Mucosa of rectum (tissue), 2 donors: ENCODE measurements around the gene PTMA.
A peak's percentile ranks its signal among the peaks of the same experiment; 100 is the strongest.
"Not testable (repeated sequence)": the region's sequence is repeated elsewhere in the genome, so short reads cannot be mapped to it uniquely, and the experiment has no call there.

Source experiments
- H3K27ac ChIP-seq, 2 donors: one replicate each; pipeline ENCODE4 v1.7.0; 2013; ENCODE audit warnings: inconsistent platforms in 2 of 2, low read depth in 2 of 2, low read length in 2 of 2
- H3K27me3 ChIP-seq, 2 donors: one replicate each; pipeline ENCODE4 v1.7.0; 2013; ENCODE audit warnings: low read length in 2 of 2; ENCODE audit not compliant: control insufficient read depth in 2 of 2, insufficient read depth in 2 of 2
- H3K36me3 ChIP-seq, 2 donors: one replicate each; pipeline ENCODE4 v1.7.0; 2013; ENCODE audit warnings: low read length in 2 of 2; ENCODE audit not compliant: control insufficient read depth in 2 of 2, insufficient read depth in 2 of 2
- H3K4me1 ChIP-seq, 2 donors: one replicate each; pipeline ENCODE4 v1.7.0; 2013; ENCODE audit warnings: low read length in 2 of 2, mild to moderate bottlenecking in 1 of 2; ENCODE audit not compliant: control insufficient read depth in 2 of 2, insufficient read depth in 2 of 2
- H3K4me3 ChIP-seq, 2 donors: one replicate each; pipeline ENCODE4 v1.7.0; 2013; ENCODE audit warnings: low read length in 2 of 2
- H3K9ac ChIP-seq, 2 donors: one replicate each; pipeline ENCODE4 v1.7.0; 2013; ENCODE audit warnings: low read length in 2 of 2, low read depth in 1 of 2, mild to moderate bottlenecking in 1 of 2
- H3K9me3 ChIP-seq, 2 donors: one replicate each; pipeline ENCODE4 v1.7.0; 2013; ENCODE audit warnings: low read length in 2 of 2; ENCODE audit not compliant: control insufficient read depth in 2 of 2
- donor health status: healthy.
- donor health status: Normal muscosa, but diverticular disease.

Gene PTMA

GRCh38 chr2:231707927-231708772 lies at the start of gene PTMA:
Gene PTMA, plus strand, starts transcription at chr2:231708525. Its CDS starts 182 bp downstream, at chr2:231708707.
- H3K4me3 ChIP-seq: peak within 1 kb of the TSS; percentile 89
- peaks cover 26% of the 10 kb centered on the region in 2 donors for H3K4me1 ChIP-seq
- peak within 1 kb of the TSS; percentile 100 for H3K27ac ChIP-seq
- no peaks in the 10 kb centered on the region for H3K27me3 ChIP-seq
- peak within 1 kb of the TSS; percentile 94 to 98 for H3K9ac ChIP-seq
- peaks cover 8 to 11% of the 10 kb centered on the region in 2 donors for H3K36me3 ChIP-seq
- no peaks in the 10 kb centered on the region for H3K9me3 ChIP-seq

DNA sequence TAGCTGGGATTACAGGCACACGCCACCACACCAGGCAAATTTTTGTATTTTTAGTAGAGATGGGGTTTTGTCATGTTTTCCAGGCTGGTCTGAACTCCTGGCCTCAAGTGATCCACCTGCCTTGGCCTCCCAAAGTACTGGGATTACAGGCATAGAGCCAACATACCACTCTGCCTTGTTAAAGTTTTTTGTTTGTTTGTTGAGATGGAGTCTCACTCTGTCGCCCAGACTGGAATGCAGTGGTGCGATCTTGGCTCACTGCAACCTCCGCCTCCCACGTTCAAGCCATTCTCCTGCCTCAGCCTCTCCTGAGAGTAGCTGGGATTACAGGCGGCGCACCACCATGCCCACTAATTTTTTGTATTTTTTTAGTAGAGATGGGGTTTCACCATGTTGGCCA lies 48.3 kb upstream of the PTMA start:
- not testable (repeated sequence) for H3K9ac ChIP-seq, H3K27ac ChIP-seq

DNA sequence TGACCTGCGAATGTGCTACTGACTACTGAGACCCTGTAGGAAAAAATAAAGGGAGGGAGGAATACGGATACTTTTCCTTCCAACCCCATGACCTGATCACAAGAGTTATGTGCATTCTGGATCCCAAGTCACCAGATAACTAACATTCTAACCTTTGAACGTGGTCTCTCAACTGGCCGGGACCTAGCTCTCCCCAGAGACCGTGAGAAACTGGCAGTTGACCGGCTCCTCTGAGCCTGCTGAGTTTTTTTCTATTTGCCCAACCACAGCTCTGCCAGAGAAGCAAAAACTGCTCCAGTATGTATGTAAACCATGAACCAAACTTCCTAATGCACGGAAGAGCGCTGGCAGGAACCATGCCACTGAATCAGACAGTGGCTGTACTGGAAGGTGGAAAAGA lies 47.5 kb upstream of the PTMA start:
- Histone ChIP-seq H3K9ac (no peak overlapping the region), H3K9me3 (peaks cover 0 to 2% of the 10 kb centered on the region in 2 donors), H3K36me3 (no peaks in the 10 kb centered on the region), H3K27me3 (no peaks in the 10 kb centered on the region), H3K4me3 (no peak overlapping the region), H3K27ac (no peak overlapping the region), H3K4me1 (peaks cover 24 to 33% of the 10 kb centered on the region in 2 donors)

More for the DNA sequence above, 48.3 kb upstream of the PTMA start:
- H3K4me1 ChIP-seq: peaks cover 16 to 25% of the 10 kb centered on the region in 2 donors
- H3K36me3 ChIP-seq, H3K9me3 ChIP-seq, H3K4me3 ChIP-seq, H3K27me3 ChIP-seq: not testable (repeated sequence)

DNA sequence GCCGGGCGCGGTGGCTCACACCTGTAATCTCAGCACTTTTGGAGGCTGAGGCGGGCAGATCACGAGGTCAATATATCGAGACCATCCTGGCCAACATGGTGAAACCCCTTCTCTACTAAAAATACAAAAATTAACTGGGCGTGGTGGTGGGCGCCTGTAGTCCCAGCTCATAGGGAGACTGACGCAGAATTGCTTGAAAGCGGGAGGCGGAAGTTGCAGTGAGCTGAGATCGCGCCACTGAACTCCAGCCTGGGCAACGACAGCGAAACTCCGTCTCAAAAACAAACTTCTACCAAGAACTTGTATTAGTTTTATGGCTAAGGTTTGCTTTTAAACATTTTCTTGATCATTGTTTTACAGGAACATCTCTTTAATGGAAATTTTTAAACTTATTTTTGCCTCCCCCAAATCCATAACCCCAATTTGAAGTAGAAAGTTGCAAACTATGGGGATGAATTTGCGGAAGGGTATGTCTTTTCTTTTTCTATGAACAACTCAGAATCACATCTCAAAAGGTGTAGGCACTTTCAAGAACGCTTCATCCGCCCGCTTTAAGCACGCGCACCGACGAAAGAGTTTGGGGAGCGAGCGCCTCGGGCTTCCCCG lies 46.8 kb upstream of the PTMA start:
- Histone ChIP-seq H3K36me3 (no peaks in the 10 kb centered on the region), H3K9me3 (peaks cover 0 to 2% of the 10 kb centered on the region in 2 donors), H3K4me3 (peak overlapping the region; percentile 55 to 58), H3K4me1 (peaks cover 22 to 37% of the 10 kb centered on the region in 2 donors), H3K27ac (peak overlapping the region; percentile 85 to 100), H3K9ac (peak overlapping the region; percentile 72 to 84), H3K27me3 (no peaks in the 10 kb centered on the region)

DNA sequence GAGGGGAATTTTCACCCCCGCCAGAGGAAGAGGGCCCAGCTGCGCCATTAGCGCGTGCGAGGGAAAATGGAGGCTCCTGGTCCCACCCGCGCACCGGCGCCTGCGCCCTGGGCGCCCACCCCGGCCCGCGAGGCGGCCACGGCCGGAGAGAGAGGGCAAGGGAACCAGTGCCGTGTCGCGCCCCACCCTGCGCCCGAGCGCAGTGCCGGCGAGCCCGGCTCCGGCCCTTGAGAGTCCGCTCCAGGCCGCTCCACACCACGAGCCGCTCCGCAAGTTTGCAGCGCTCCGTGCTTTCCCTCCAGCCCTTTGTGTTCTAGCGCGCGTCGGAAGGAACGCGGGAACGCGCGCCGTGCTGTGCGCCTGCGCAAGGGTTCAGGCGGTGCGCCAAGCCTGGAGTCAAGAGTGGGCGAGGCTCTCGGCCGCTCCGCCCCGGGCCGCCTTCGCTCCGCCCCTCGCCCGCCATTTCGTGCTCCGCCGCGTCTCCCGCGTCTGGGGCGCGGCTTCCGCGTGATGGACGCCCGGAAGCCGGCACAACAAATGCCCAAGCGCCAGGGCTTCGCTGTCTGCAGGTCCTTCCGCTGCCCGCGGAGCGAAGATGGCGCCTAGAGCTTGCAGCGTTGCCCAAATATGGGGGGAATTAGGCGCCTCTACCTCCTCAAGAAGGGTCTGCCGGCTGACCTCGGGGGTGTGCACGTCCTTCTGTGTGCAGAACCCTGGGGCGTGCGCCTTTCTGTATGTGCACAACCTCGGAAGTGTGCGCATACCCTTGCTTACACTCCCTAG lies 46.1 kb upstream of the PTMA start:
- Histone ChIP-seq H3K4me1 (peaks cover 25 to 43% of the 10 kb centered on the region in 2 donors), H3K4me3 (peak overlapping the region; percentile 58 to 81), H3K27ac (peak overlapping the region; percentile 85 to 100), H3K9ac (peak overlapping the region; percentile 72 to 84), H3K27me3 (no peaks in the 10 kb centered on the region), H3K36me3 (no peaks in the 10 kb centered on the region), H3K9me3 (peaks cover 0 to 2% of the 10 kb centered on the region in 2 donors)

- Histone ChIP-seq H3K9ac (peak overlapping the region in 1 of 2 donors; percentile 70), H3K4me3 (peak overlapping the region; percentile 49 to 81), H3K4me1 (peaks cover 30 to 46% of the 10 kb centered on the region in 2 donors), H3K36me3 (no peaks in the 10 kb centered on the region), H3K9me3 (peaks cover 0 to 2% of the 10 kb centered on the region in 2 donors), H3K27me3 (no peaks in the 10 kb centered on the region), H3K27ac (peak overlapping the region; percentile 85 to 100)
Measured at GRCh38 chr2:231662811-231663457, 45.4 kb upstream of the PTMA start.

- Histone ChIP-seq H3K4me3 (peak overlapping the region in 1 of 2 donors; percentile 20), H3K4me1 (peaks cover 33 to 53% of the 10 kb centered on the region in 2 donors), H3K36me3 (no peaks in the 10 kb centered on the region), H3K9ac (peak overlapping the region in 1 of 2 donors; percentile 20), H3K9me3 (peaks cover 0 to 2% of the 10 kb centered on the region in 2 donors), H3K27me3 (no peaks in the 10 kb centered on the region), H3K27ac (peak overlapping the region; percentile 100)
Measured at GRCh38 chr2:231663458-231664212, 44.7 kb upstream of the PTMA start.

DNA sequence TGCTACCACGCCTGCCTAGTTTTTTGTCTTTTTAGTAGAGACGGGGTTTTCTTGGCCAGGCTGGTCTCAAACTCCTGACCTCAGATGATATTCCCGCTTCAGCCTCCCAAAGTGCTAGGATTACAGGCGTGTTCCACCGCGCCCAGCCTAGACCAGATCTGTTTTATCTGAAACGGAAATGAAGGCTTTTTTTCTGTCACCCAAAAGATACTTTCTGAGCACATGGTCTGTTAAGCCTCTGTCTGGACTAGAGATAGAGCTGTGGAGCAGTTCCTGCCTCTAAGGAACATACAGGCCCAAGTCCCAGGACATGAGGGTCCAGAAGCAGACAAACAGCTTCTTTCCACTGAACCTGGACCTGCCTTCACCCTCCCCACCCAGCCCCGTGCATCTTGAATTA lies 43.6 kb upstream of the PTMA start:
- peaks cover 0 to 2% of the 10 kb centered on the region in 2 donors for H3K9me3 ChIP-seq
- peak overlapping the region; percentile 47 to 100 for H3K9ac ChIP-seq
- H3K27me3 ChIP-seq: no peaks in the 10 kb centered on the region
- H3K36me3 ChIP-seq: no peaks in the 10 kb centered on the region
- peaks cover 38 to 56% of the 10 kb centered on the region in 2 donors for H3K4me1 ChIP-seq
- H3K27ac ChIP-seq: peak overlapping the region; percentile 100
- peak overlapping the region in 1 of 2 donors; percentile 13 for H3K4me3 ChIP-seq
